Activated naive CD8-positive, alpha-beta T cell treated with anti-CD3 and anti-CD28 coated beads for 36 hours (primary cell): Measurements from ENCODE around the gene POLH. TPM values are rescaled to one million over a fixed set of nuclear protein-coding genes. Genes with fewer than 3 reads are reported as not detected.
"Not testable (repeated sequence)": the region's sequence is repeated elsewhere in the genome, so short reads cannot be mapped to it uniquely, and the experiment has no call there.

Experiments
- DNase-seq: peaks from one replicate; pipeline ENCODE4 v3.0.0; 2021
- H3K27ac Mint-ChIP-seq: one replicate; pipeline ENCODE4 v1.8.0; 2022; ENCODE audit warnings: mild to moderate bottlenecking, moderate library complexity, mixed read lengths
- H3K27me3 Mint-ChIP-seq: one replicate; pipeline ENCODE4 v1.8.0; 2022; ENCODE audit warnings: mild to moderate bottlenecking, mixed read lengths
- H3K36me3 Mint-ChIP-seq: one replicate; pipeline ENCODE4 v1.8.0; 2021; ENCODE audit warnings: mild to moderate bottlenecking, mixed read lengths
- H3K4me1 Mint-ChIP-seq: one replicate; pipeline ENCODE4 v1.8.0; 2021; ENCODE audit warnings: mixed read lengths
- H3K4me3 Mint-ChIP-seq: one replicate; pipeline ENCODE4 v1.8.0; 2022; ENCODE audit warnings: mild to moderate bottlenecking, moderate library complexity, mixed read lengths
- H3K9me3 Mint-ChIP-seq: one replicate; pipeline ENCODE4 v1.8.0; 2022; ENCODE audit warnings: mixed read lengths
- total RNA-seq, 2 experiments: library from RNA; stranded (reverse); gene quantifications; one replicate each; pipeline ENCODE4 v1.2.3, GENCODE V29; 2021

The POLH gene
- total RNA-seq, 2 experiments from 2014 or later, result 23.4 to 30.1 TPM

DNA sequence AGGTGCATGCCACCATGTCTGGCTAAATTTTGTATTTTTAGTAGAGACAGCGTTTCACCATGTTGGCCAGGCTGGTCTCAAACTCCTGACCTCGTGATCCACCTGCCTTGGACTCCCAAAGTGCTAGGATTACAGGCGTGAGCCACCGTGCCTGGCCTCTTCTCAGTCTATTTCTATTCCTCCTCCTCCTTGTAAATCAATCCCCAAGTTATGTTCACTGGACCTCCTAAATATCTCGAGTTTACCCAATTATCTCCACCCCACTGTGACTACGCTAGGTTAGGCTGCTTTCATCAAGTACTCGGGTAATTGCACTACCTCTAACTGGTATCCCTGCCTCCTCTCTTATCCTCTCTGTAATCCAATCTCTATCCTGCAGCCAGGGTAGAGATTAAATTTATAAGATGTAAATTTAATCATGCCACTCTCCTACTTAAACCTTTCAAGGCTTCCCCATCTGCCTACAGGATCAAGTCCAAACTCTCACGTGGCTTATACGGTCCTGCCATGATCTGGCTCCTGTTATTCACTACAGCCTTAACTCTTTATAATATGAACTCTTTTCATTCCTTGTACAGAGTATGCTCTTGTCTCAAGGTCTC, 58.8 kb downstream of the POLH start:
- H3K4me1 Mint-ChIP-seq, result peaks cover 35% of the 10 kb centered on the region
- H3K27me3 Mint-ChIP-seq, result no peaks in the 10 kb centered on the region
- H3K4me3 Mint-ChIP-seq, result peak overlapping the region; percentile 91
- peak overlapping the region; percentile 89 for H3K27ac Mint-ChIP-seq
- H3K9me3 Mint-ChIP-seq, result no peaks in the 10 kb centered on the region
- peaks cover 23% of the 10 kb centered on the region for H3K36me3 Mint-ChIP-seq
- DNase-seq, result no peak

DNA sequence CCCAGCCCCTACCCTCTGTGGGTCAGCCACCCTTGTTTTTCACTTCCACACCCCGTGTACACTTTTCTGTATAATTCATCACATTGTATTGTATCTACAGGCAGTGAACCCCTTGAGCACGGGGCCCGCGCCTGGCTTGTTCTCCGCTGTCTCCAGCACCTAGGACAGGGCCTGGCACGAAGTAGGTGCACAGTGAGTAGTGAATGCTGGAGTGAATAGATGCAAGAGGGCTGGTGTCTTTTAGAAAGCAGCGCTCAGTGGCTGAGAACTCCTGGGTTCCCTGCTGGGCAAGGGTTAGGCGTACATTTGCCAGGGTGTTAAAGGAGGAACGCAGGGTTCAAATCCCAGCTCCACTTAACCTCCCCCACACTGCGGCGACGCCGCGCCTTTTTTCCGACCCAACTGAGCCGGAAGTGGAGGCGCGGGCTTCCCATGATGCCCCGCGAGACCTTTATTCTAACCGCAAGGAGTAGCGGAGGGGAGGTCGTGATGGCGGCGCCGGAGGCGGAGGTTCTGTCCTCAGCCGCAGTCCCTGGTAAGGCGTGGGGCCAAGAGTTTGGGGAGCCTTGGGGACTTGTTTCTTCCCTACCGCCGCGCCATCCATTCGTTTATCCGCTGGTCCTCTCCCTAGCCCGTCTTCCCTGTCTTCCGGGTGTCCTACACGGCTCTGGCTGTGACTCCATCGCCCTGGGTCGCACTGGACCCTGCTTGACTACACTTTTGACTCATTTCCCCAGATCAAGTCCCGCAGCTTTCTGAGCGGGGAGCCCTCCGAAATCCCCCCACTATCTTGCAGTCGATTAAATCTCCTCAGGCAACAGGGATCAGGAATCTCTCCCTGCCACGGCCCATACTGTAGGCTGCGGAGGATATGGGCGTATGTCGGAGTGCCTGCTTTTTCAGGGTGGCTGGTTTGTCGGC, 59.7 kb downstream of the POLH start, which contains the start of gene MAD2L1BP:
TSS of gene MAD2L1BP (plus strand) at position 454 of the 921 bp plus-strand sequence. CDS start at position 490, 36 bp downstream.
- no peaks in the 10 kb centered on the region for H3K27me3 Mint-ChIP-seq

DNA sequence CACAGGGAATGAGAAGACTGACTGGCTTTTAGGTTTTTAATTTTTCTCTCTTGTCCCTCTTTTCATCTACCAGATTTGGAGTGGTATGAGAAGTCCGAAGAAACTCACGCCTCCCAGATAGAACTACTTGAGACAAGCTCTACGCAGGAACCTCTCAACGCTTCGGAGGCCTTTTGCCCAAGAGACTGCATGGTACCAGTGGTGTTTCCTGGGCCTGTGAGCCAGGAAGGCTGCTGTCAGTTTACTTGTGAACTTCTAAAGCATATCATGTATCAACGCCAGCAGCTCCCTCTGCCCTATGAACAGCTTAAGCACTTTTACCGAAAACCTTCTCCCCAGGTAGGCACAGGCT, 60.3 kb downstream of the POLH start:
- H3K4me1 Mint-ChIP-seq, result peaks cover 30% of the 10 kb centered on the region
- H3K27me3 Mint-ChIP-seq, result no peaks in the 10 kb centered on the region
- peak overlapping the region; percentile 89 for H3K27ac Mint-ChIP-seq
- peaks cover 31% of the 10 kb centered on the region for H3K36me3 Mint-ChIP-seq
- H3K4me3 Mint-ChIP-seq, result peak overlapping the region; percentile 91
- no peak for DNase-seq
- no peaks in the 10 kb centered on the region for H3K9me3 Mint-ChIP-seq

More for the DNA sequence above, 59.7 kb downstream of the POLH start, which contains the start of gene MAD2L1BP:
- Mint-ChIP-seq H3K27ac (peak within 1 kb of the TSS; percentile 89), H3K36me3 (peaks cover 30% of the 10 kb centered on the region), H3K4me3 (peak within 1 kb of the TSS; percentile 91), H3K9me3 (no peaks in the 10 kb centered on the region), H3K4me1 (peaks cover 34% of the 10 kb centered on the region)
- DNase-seq, result peak; percentile 87

DNA sequence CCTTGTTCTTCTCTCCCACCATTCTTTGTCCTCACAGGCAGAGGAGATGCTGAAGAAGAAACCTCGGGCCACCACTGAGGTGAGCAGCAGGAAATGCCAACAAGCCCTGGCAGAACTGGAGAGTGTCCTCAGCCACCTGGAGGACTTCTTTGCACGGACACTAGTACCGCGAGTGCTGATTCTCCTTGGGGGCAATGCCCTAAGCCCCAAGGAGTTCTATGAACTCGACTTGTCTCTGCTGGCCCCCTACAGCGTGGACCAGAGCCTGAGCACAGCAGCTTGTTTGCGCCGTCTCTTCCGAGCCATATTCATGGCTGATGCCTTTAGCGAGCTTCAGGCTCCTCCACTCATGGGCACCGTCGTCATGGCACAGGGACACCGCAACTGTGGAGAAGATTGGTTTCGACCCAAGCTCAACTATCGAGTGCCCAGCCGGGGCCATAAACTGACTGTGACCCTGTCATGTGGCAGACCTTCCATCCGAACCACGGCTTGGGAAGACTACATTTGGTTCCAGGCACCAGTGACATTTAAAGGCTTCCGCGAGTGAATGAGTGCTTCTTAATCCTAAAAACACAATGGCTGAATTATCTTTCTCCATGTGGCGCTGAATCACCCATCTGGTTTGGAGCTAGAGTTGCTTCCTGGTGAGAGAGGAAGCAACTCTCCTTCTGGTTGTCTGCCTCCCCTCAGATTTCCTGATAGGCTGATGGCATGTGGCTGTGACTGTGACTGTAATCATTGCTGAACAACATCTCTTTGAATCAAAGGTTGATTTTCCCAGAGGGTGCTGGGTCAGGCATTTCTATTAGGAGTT, 64.2 kb downstream of the POLH start:
- Mint-ChIP-seq H3K27ac (no peak overlapping the region), H3K27me3 (no peaks in the 10 kb centered on the region), H3K9me3 (no peaks in the 10 kb centered on the region), H3K4me3 (no peak overlapping the region), H3K4me1 (peaks cover 29% of the 10 kb centered on the region), H3K36me3 (peaks cover 37% of the 10 kb centered on the region)
- no peak for DNase-seq

DNA sequence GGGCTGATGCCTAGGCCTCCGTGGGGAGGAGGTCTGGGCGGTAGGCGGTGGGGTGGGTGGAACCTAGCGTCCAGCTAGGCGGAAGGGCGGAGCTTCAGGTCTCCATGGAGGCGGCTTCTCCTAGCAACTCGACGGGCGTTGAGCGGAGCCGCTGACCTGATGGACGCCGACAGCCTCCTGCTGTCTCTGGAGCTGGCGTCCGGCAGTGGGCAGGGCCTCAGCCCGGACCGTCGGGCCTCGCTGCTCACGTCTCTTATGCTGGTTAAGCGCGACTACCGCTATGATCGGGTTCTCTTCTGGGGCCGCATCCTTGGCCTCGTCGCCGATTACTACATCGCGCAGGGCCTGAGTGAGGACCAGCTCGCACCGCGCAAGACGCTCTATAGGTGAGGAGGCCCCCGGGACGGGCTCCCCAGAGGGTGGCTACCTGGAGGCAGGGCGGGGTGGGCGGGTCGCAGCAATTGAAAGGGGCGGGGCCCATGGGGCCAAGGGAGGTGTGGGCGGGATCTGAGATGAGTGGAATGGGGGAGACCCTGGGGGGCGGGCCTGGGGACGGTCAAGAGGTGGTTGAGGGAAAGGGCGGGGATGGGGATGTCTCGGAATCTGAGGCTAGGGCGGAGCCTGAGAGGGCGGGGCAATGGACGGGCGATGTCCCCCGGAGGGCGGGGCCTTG, 69.1 kb downstream of the POLH start, which contains the start of gene RSPH9:
TSS of gene RSPH9 (plus strand) at position 97 of the 673 bp plus-strand sequence. CDS start at position 160, 63 bp downstream.
- H3K4me3 Mint-ChIP-seq, result peak within 1 kb of the TSS; percentile 78
- no peaks in the 10 kb centered on the region for H3K9me3 Mint-ChIP-seq
- no peaks in the 10 kb centered on the region for H3K27me3 Mint-ChIP-seq
- peaks cover 13% of the 10 kb centered on the region for H3K36me3 Mint-ChIP-seq
- H3K4me1 Mint-ChIP-seq, result peaks cover 10% of the 10 kb centered on the region
- H3K27ac Mint-ChIP-seq, result no peak within 1 kb of the TSS
- DNase-seq, result peak; percentile 74

DNA sequence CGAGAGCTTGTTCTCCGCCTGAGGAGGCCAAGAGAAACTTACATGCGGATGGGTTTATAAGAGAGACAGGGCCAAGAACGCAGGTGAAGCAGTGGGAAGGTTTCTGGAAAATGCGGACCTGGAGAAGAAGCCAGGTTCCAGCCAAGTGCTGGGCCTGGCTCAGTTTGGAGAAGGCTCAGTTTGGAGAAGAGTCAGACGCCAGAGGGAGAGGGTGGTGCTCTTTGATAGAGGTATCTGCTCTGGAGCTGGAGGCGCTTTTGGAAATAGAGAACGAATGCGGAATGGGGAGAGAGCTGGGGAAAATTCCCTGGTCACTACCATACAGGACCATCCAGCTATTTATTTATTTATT, 69.6 kb downstream of the POLH start:
- H3K27ac Mint-ChIP-seq, result no peak overlapping the region
- no peaks in the 10 kb centered on the region for H3K9me3 Mint-ChIP-seq
- no peaks in the 10 kb centered on the region for H3K27me3 Mint-ChIP-seq
- H3K4me3 Mint-ChIP-seq, result peak overlapping the region; percentile 78
- peaks cover 8% of the 10 kb centered on the region for H3K36me3 Mint-ChIP-seq
- no peak for DNase-seq
- peaks cover 7% of the 10 kb centered on the region for H3K4me1 Mint-ChIP-seq

DNA sequence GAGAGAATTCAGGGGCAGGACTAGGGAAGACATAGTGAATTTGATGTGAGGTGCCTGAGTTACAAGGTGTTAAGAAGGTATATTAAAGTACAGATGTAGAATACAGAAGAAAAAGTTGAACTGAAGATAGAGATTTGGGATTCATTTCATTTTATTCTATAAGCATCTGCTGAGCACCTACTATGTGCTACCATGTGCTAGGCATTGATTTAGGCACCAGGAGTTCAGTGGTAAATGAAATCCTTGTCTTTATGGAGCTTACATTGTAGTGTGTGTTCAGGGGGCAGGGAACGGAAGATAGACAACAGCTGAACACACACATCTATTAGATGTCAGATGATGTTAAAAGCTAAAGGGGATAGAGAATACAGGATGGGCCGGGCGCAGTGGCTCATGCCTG, 71.6 kb downstream of the POLH start:
- Mint-ChIP-seq H3K27me3 (no peaks in the 10 kb centered on the region), H3K4me3 (no peak overlapping the region), H3K4me1 (peaks cover 7% of the 10 kb centered on the region), H3K36me3 (peaks cover 4% of the 10 kb centered on the region), H3K9me3 (no peaks in the 10 kb centered on the region), H3K27ac (no peak overlapping the region)
- no peak for DNase-seq

DNA sequence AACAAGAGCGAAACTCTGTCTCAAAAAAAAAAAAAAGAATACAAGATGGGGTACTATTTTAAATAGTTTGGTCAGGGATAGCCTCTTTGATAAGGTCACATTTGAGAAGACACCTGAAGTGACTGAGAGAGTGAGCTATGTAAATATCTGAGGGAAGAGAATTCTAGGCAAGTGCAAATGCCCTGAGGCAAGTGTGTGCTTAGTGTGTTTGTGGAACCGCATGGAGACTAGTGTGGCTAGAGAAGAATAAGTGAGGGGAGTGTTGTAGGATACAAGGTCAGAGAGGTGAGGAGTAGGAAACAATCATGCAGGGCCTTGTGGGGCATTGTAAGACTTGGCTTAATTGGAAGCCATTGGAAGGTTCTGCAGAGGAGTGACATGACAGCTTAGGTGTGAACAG, 72.3 kb downstream of the POLH start:
- no peak for DNase-seq
- Mint-ChIP-seq H3K27ac (no peak overlapping the region), H3K36me3 (peaks cover 4% of the 10 kb centered on the region), H3K4me3 (no peak overlapping the region), H3K27me3 (no peaks in the 10 kb centered on the region), H3K9me3 (no peaks in the 10 kb centered on the region), H3K4me1 (peaks cover 7% of the 10 kb centered on the region)

DNA sequence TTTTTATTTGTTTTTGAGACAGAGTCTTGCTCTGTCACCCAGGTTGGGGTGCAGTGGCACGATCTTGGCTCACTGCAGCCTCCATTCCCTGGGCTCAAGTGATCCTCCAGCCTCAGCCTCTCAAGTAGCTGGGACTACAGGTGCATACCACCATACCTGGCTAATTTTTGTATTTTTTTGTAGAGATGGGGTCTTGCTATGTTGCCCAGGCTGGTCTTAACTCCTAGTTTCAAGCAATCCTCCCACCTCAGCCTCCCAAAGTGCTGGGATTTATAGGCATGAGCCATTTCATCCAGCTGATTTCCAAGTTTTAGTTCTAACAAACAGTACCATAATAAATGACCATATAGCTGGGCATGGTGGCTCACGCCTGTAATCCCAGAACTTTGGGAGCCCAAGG, 76.8 kb downstream of the POLH start:
- H3K4me1 Mint-ChIP-seq, H3K36me3 Mint-ChIP-seq, H3K27me3 Mint-ChIP-seq, H3K4me3 Mint-ChIP-seq, H3K27ac Mint-ChIP-seq, DNase-seq, H3K9me3 Mint-ChIP-seq: not testable (repeated sequence)

DNA sequence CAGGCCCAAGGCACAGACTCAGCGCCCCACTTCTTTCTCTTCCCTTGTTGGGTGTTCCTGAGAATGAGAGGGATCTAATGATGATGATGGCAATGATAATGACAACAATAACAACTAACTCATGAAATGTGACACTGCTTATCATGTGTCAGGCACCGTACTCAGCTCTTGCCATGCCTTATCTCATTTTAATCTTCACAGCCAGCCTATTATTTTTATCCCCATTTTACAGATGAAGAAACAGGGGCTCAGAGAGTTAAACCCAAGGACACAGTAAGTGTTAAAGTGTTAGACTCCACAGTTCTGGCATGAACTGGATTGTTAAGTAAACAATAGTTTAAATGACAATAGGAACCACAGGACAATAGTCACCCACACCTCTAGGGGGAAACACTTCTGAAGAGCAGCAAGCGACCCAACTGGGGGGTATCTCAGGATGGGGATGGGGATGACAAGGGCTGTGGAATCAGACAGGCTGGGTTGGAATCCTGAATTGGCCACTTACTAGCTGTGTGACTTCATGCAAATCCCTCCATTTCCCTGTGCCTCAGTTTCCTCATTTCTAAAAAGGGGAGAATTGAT, 81.3 kb downstream of the POLH start:
- no peaks in the 10 kb centered on the region for H3K4me1 Mint-ChIP-seq
- no peaks in the 10 kb centered on the region for H3K36me3 Mint-ChIP-seq
- H3K27me3 Mint-ChIP-seq, result no peaks in the 10 kb centered on the region
- no peak for DNase-seq
- H3K4me3 Mint-ChIP-seq, result no peak overlapping the region
- H3K9me3 Mint-ChIP-seq, result no peaks in the 10 kb centered on the region
- no peak overlapping the region for H3K27ac Mint-ChIP-seq

DNA sequence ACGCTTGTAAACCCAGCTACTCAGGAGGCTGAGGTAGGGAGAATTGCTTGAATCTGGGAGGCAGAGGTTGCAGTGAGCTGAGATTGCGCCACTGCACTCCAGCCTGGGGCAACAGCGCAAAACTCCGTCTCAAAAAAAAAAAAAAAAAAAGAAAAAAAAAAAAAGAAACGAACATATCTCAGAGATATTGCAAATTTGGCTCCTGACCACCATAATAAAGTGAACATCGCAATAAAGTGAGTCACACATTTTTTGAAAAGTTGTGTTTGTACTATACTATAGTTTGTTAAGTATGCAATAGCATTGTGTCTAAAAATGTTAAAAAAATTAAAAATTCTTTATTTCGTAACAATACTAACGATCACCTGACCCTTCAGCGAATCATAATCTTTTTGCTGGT, 82.2 kb downstream of the POLH start:
- no peaks in the 10 kb centered on the region for H3K27me3 Mint-ChIP-seq
- H3K9me3 Mint-ChIP-seq, result no peaks in the 10 kb centered on the region
- no peak overlapping the region for H3K27ac Mint-ChIP-seq
- no peak for DNase-seq
- H3K4me3 Mint-ChIP-seq, result no peak overlapping the region
- no peaks in the 10 kb centered on the region for H3K4me1 Mint-ChIP-seq
- no peaks in the 10 kb centered on the region for H3K36me3 Mint-ChIP-seq

DNA sequence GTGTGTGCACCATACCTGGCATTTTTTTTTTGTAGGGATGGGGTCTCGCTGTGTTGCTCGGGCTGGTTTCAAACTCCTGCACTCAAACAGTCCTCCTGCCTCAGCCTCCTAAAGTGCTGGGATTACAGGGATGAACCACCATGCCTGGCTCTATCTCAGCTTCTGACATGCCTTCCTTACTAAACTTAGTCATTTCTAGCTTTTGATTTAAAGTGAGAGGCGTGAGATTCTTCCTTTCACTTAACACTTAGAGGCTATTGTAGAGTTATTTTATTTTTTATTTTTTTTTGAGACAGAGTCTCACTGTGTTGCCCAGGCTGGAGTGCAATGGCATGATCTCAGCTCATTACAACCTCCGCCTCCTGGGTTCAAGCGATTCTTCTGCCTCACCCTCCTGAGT, 87.0 kb downstream of the POLH start:
- H3K27ac Mint-ChIP-seq, DNase-seq, H3K4me3 Mint-ChIP-seq, H3K36me3 Mint-ChIP-seq, H3K9me3 Mint-ChIP-seq, H3K27me3 Mint-ChIP-seq: not testable (repeated sequence)
- peaks cover 10% of the 10 kb centered on the region for H3K4me1 Mint-ChIP-seq
